ENCODE data around the gene ATRIP. TPM values are rescaled to one million over a fixed set of nuclear protein-coding genes. Genes with fewer than 3 reads are reported as not detected.

The ATRIP gene
- total and polyA plus RNA-seq, 2 experiments from 2014 or later, result 4.2 to 8.4 TPM

- Histone ChIP-seq H4K20me1 (ENCODE audit: insufficient read depth) (no peaks in the 10 kb centered on the region), H3K36me3 (ENCODE audit: low read depth) (no peaks in the 10 kb centered on the region), H3K4me1 (ENCODE audit: insufficient read depth) (peaks cover 3% of the 10 kb centered on the region; the same call in 1 of the 2 replicates), H2AFZ (no peak overlapping the region), H3F3A (ENCODE audit: insufficient read depth) (no peaks in the 10 kb centered on the region), H3K79me2 (ENCODE audit: insufficient read depth) (no peaks in the 10 kb centered on the region), H3K9me2 (ENCODE audit: insufficient read depth) (no peaks in the 10 kb centered on the region), H3K4me3 (no peak overlapping the region), H3K9ac (no peak overlapping the region), H3K27ac (no peak overlapping the region), H3K27me3 (replicated peaks; ENCODE audit: insufficient read depth) (no peaks in the 10 kb centered on the region), H3K9me3 (ENCODE audit: low read depth) (no peaks in the 10 kb centered on the region), H3K4me2 (ENCODE audit: unreplicated experiment) (no peak overlapping the region)
- 59 to 62% methylated on average over 5 to 13 of the region's 13 CpGs for WGBS, 2 experiments (ENCODE audit: low coverage in 1 of 2, low lambda C conversion rate in 2 of 2, missing lambda C conversion rate in 2 of 2)
- TF ChIP-seq EZH2phosphoT487 (IDR thresholded peaks at IDR 0.05; ENCODE audit: insufficient read depth, low read depth) (no peak), EZH2 (IDR thresholded peaks at IDR 0.05; ENCODE audit: insufficient read depth, poor library complexity, severe bottlenecking) (no peak)
- in situ Hi-C loops (cut with MboI), result no loop called here
- no peak for DNase-seq
These were observed 21.2 kb upstream of the ATRIP start for GRCh38 chr3:48425281-48425812.

- H3K9me3 ChIP-seq (ENCODE audit: low read depth), result no peaks in the 10 kb centered on the region
- no peaks in the 10 kb centered on the region for H3K36me3 ChIP-seq (ENCODE audit: low read depth)
- no peak overlapping the region for H2AFZ ChIP-seq
- no peak overlapping the region for H3K27ac ChIP-seq
- no peak for DNase-seq
- no peaks in the 10 kb centered on the region for H4K20me1 ChIP-seq (ENCODE audit: insufficient read depth)
- TF ChIP-seq EZH2phosphoT487 (IDR thresholded peaks at IDR 0.05; ENCODE audit: insufficient read depth, low read depth), result no peak
- TF ChIP-seq EZH2 (IDR thresholded peaks at IDR 0.05; ENCODE audit: insufficient read depth, poor library complexity, severe bottlenecking), result no peak
- H3F3A ChIP-seq (ENCODE audit: insufficient read depth), result no peaks in the 10 kb centered on the region
- no peak overlapping the region for H3K9ac ChIP-seq
- no peaks in the 10 kb centered on the region for H3K27me3 ChIP-seq (replicated peaks; ENCODE audit: insufficient read depth)
- peaks cover 3% of the 10 kb centered on the region; the same call in 1 of the 2 replicates for H3K4me1 ChIP-seq (ENCODE audit: insufficient read depth)
- in situ Hi-C loops (cut with MboI), result no loop called here
- 30 to 38% methylated on average over 10 to 11 of the region's 11 CpGs for WGBS, 2 experiments (ENCODE audit: low coverage in 1 of 2, low lambda C conversion rate in 2 of 2, missing lambda C conversion rate in 2 of 2)
- H3K4me3 ChIP-seq, result no peak overlapping the region
- no peaks in the 10 kb centered on the region for H3K79me2 ChIP-seq (ENCODE audit: insufficient read depth)
- H3K4me2 ChIP-seq (ENCODE audit: unreplicated experiment), result no peak overlapping the region
- H3K9me2 ChIP-seq (ENCODE audit: insufficient read depth), result no peaks in the 10 kb centered on the region
These were observed 20.1 kb upstream of the ATRIP start for GRCh38 chr3:48426401-48426909.

GRCh38 chr3:48426944-48427629 is 19.4 kb upstream of the ATRIP start:
- H2AFZ ChIP-seq, result no peak overlapping the region
- no peak overlapping the region for H3K9ac ChIP-seq
- H3K27ac ChIP-seq, result no peak overlapping the region
- H3K9me3 ChIP-seq (ENCODE audit: low read depth), result no peaks in the 10 kb centered on the region
- no peaks in the 10 kb centered on the region for H3K79me2 ChIP-seq (ENCODE audit: insufficient read depth)
- DNase-seq, result peak; percentile 23
- TF ChIP-seq EZH2 (IDR thresholded peaks at IDR 0.05; ENCODE audit: insufficient read depth, poor library complexity, severe bottlenecking) (no peak), EZH2phosphoT487 (IDR thresholded peaks at IDR 0.05; ENCODE audit: insufficient read depth, low read depth) (no peak)
- peaks cover 3% of the 10 kb centered on the region; the same call in 1 of the 2 replicates for H3K4me1 ChIP-seq (ENCODE audit: insufficient read depth)
- no peaks in the 10 kb centered on the region for H3K9me2 ChIP-seq (ENCODE audit: insufficient read depth)
- in situ Hi-C loops (cut with MboI), result no loop called here
- H3K36me3 ChIP-seq (ENCODE audit: low read depth), result no peaks in the 10 kb centered on the region
- no peaks in the 10 kb centered on the region for H3K27me3 ChIP-seq (replicated peaks; ENCODE audit: insufficient read depth)
- H3F3A ChIP-seq (ENCODE audit: insufficient read depth), result no peaks in the 10 kb centered on the region
- H3K4me3 ChIP-seq, result no peak overlapping the region
- H3K4me2 ChIP-seq (ENCODE audit: unreplicated experiment), result no peak overlapping the region
- no peaks in the 10 kb centered on the region for H4K20me1 ChIP-seq (ENCODE audit: insufficient read depth)
- 48 to 53% methylated on average over 8 of the region's 8 CpGs for WGBS, 2 experiments (ENCODE audit: low coverage in 1 of 2, low lambda C conversion rate in 2 of 2, missing lambda C conversion rate in 2 of 2)

GRCh38 chr3:48427630-48427962 is 18.9 kb upstream of the ATRIP start:
- Histone ChIP-seq H3K9me3 (ENCODE audit: low read depth) (no peaks in the 10 kb centered on the region), H3K9ac (no peak overlapping the region), H3K9me2 (ENCODE audit: insufficient read depth) (no peaks in the 10 kb centered on the region), H3K36me3 (ENCODE audit: low read depth) (no peaks in the 10 kb centered on the region), H3K4me2 (ENCODE audit: unreplicated experiment) (no peak overlapping the region), H3K27ac (no peak overlapping the region), H3K4me1 (ENCODE audit: insufficient read depth) (peaks cover 3% of the 10 kb centered on the region; the same call in 1 of the 2 replicates), H2AFZ (no peak overlapping the region), H4K20me1 (ENCODE audit: insufficient read depth) (no peaks in the 10 kb centered on the region), H3K79me2 (ENCODE audit: insufficient read depth) (no peaks in the 10 kb centered on the region), H3K27me3 (replicated peaks; ENCODE audit: insufficient read depth) (no peaks in the 10 kb centered on the region), H3F3A (ENCODE audit: insufficient read depth) (0 out of 2 replicates have a peak, but pooled peaks cover 4% of the 10 kb centered on the region), H3K4me3 (no peak overlapping the region)
- 44 to 56% methylated on average over 9 of the region's 9 CpGs for WGBS, 2 experiments (ENCODE audit: low coverage in 1 of 2, low lambda C conversion rate in 2 of 2, missing lambda C conversion rate in 2 of 2)
- no peak for TF ChIP-seq EZH2phosphoT487 (IDR thresholded peaks at IDR 0.05; ENCODE audit: insufficient read depth, low read depth)
- TF ChIP-seq EZH2 (IDR thresholded peaks at IDR 0.05; ENCODE audit: insufficient read depth, poor library complexity, severe bottlenecking), result no peak
- in situ Hi-C loops (cut with MboI), result no loop called here
- DNase-seq, result no peak
